HG02642 (cell line): ENCODE measurements around the gene CUX1.
"Not testable (repeated sequence)": the region's sequence is repeated elsewhere in the genome, so short reads cannot be mapped to it uniquely, and the experiment has no call there.

ENCODE experiments used
- ATAC-seq: cut with Tn5 transposase; IDR thresholded peaks from one replicate; pipeline ENCODE4 v1.9.1; 2021; ENCODE audit warnings: mild to moderate bottlenecking; ENCODE audit not compliant: unreplicated experiment, poor library complexity

The CUX1 gene

GRCh38 chr7:102297487-102298218 lies 480.2 kb downstream of the CUX1 start:
- ATAC-seq, result no peak

GRCh38 chr7:102300643-102301221 lies 483.3 kb downstream of the CUX1 start:
- ATAC-seq, result no peak

- ATAC-seq, result not testable (repeated sequence)
These were observed 483.9 kb downstream of the CUX1 start for GRCh38 chr7:102301367-102301766.

- no peak for ATAC-seq
These were observed 484.6 kb downstream of the CUX1 start for GRCh38 chr7:102302025-102302424.

GRCh38 chr7:102303669-102304422 lies 486.4 kb downstream of the CUX1 start:
- no peak for ATAC-seq

GRCh38 chr7:102304668-102305067 lies 487.2 kb downstream of the CUX1 start:
- ATAC-seq, result no peak

GRCh38 chr7:102305414-102306268 lies 488.2 kb downstream of the CUX1 start:
- peak; percentile 44 for ATAC-seq

- peak; percentile 72 for ATAC-seq
These were observed 489.7 kb downstream of the CUX1 start for GRCh38 chr7:102306916-102307677.

- ATAC-seq, result no peak
These were observed 493.0 kb downstream of the CUX1 start for GRCh38 chr7:102310414-102310815.

GRCh38 chr7:102312317-102312716 lies 494.9 kb downstream of the CUX1 start:
- no peak for ATAC-seq

GRCh38 chr7:102313997-102314780 lies 496.8 kb downstream of the CUX1 start:
- no peak for ATAC-seq

GRCh38 chr7:102317231-102318059 lies 500.0 kb downstream of the CUX1 start:
- ATAC-seq, result no peak

GRCh38 chr7:102318482-102318971 lies 501.1 kb downstream of the CUX1 start:
- no peak for ATAC-seq

GRCh38 chr7:102319671-102320070 lies 502.2 kb downstream of the CUX1 start:
- ATAC-seq, result no peak

GRCh38 chr7:102320181-102320580 lies 502.8 kb downstream of the CUX1 start:
- no peak for ATAC-seq

GRCh38 chr7:102320601-102321350 lies 503.4 kb downstream of the CUX1 start:
- no peak for ATAC-seq
